ENCODE results near the gene PARP15.

PARP15 gene

GRCh38 chr3:122538956-122539490 is 38.4 kb upstream of the PARP15 start:
- Mint-ChIP-seq H3K36me3 (ENCODE audit: low read depth) (peaks cover 4% of the 10 kb centered on the region), H3K27ac (no peak overlapping the region), H3K4me3 (no peak overlapping the region), H3K27me3 (ENCODE audit: low read depth) (no peaks in the 10 kb centered on the region), H3K4me1 (no peaks in the 10 kb centered on the region), H3K9me3 (no peaks in the 10 kb centered on the region)
- no peak for TF ChIP-seq CTCF (IDR thresholded peaks at IDR 0.05; ENCODE audit: unreplicated experiment in 3 of 3)

GRCh38 chr3:122546151-122546550 is 31.3 kb upstream of the PARP15 start:
- H3K27me3 Mint-ChIP-seq (ENCODE audit: low read depth), result no peaks in the 10 kb centered on the region
- peaks cover 3% of the 10 kb centered on the region for H3K36me3 Mint-ChIP-seq (ENCODE audit: low read depth)
- no peak for TF ChIP-seq CTCF (IDR thresholded peaks at IDR 0.05; ENCODE audit: unreplicated experiment in 3 of 3)
- no peaks in the 10 kb centered on the region for H3K4me1 Mint-ChIP-seq
- H3K9me3 Mint-ChIP-seq, result no peaks in the 10 kb centered on the region
- H3K27ac Mint-ChIP-seq, result no peak overlapping the region
- H3K4me3 Mint-ChIP-seq, result no peak overlapping the region

- Mint-ChIP-seq H3K27me3 (ENCODE audit: low read depth) (no peaks in the 10 kb centered on the region), H3K9me3 (no peaks in the 10 kb centered on the region), H3K4me3 (no peak overlapping the region), H3K4me1 (no peaks in the 10 kb centered on the region), H3K36me3 (ENCODE audit: low read depth) (peaks cover 3% of the 10 kb centered on the region), H3K27ac (no peak overlapping the region)
- no peak for TF ChIP-seq CTCF (IDR thresholded peaks at IDR 0.05; ENCODE audit: unreplicated experiment in 3 of 3)
Observed at GRCh38 chr3:122548076-122548475, 29.4 kb upstream of the PARP15 start.

- Mint-ChIP-seq H3K4me3 (no peak overlapping the region), H3K27ac (no peak overlapping the region), H3K9me3 (no peaks in the 10 kb centered on the region), H3K4me1 (no peaks in the 10 kb centered on the region), H3K36me3 (ENCODE audit: low read depth) (peaks cover 3% of the 10 kb centered on the region), H3K27me3 (ENCODE audit: low read depth) (no peaks in the 10 kb centered on the region)
- no peak for TF ChIP-seq CTCF (IDR thresholded peaks at IDR 0.05; ENCODE audit: unreplicated experiment in 3 of 3)
Observed at GRCh38 chr3:122548619-122549018, 28.8 kb upstream of the PARP15 start.

- H3K36me3 Mint-ChIP-seq (ENCODE audit: low read depth), result peaks cover 3% of the 10 kb centered on the region
Observed at GRCh38 chr3:122553171-122553570, 24.3 kb upstream of the PARP15 start.

More at GRCh38 chr3:122553171-122553570, 24.3 kb upstream of the PARP15 start:
- no peak overlapping the region for H3K4me3 Mint-ChIP-seq
- TF ChIP-seq CTCF (IDR thresholded peaks at IDR 0.05; ENCODE audit: unreplicated experiment in 3 of 3), result no peak
- no peaks in the 10 kb centered on the region for H3K4me1 Mint-ChIP-seq
- no peak overlapping the region for H3K27ac Mint-ChIP-seq
- H3K9me3 Mint-ChIP-seq, result no peaks in the 10 kb centered on the region
- no peaks in the 10 kb centered on the region for H3K27me3 Mint-ChIP-seq (ENCODE audit: low read depth)
